PC-9 (cell line): Measurements from ENCODE around the gene MVD. TPM values are rescaled to one million over a fixed set of nuclear protein-coding genes. Genes with fewer than 3 reads are reported as not detected.
A peak's percentile ranks its signal among the peaks of the same experiment; 100 is the strongest.

Experiments used
- BruUV-seq: library from RNA; stranded (reverse); fragments of 400-500 nt; replicated peaks from 2 replicates; lab custom pipeline; 2021; lab: Mats Ljungman, UMichigan
- CTCF ChIA-PET: fragments of 300-600 bp; sonication (Branson Sonifier 250); formaldehyde crosslinking; loops from one replicate; lab custom pipeline; 2022; ENCODE audit warnings: antibody characterized with exemption; lab: Charles Lee
- POLR2A ChIA-PET: fragments of 300-600 bp; sonication (Branson Sonifier 250); formaldehyde crosslinking; loops from one replicate; lab custom pipeline; 2022; ENCODE audit warnings: antibody characterized with exemption; ENCODE audit not compliant: unreplicated experiment; lab: Charles Lee
- DNase-seq, 2 experiments: peaks; one replicate each; pipeline versions ENCODE4 v3.0.0 to v3.0.0-alpha.2; 2015 to 2022; ENCODE audit warnings: mixed read lengths in 1 of 2
- H2AFZ ChIP-seq: fragments of 200-600 bp; sonication (generic); 2 replicates; pipeline ENCODE4 v1.8.1; 2017; ENCODE audit warnings: antibody characterized with exemption
- H3F3A ChIP-seq: fragments of 200-600 bp; sonication (generic); 2 replicates; pipeline ENCODE4 v1.8.1; 2017; ENCODE audit warnings: antibody characterized with exemption, mild to moderate bottlenecking, low read depth; ENCODE audit not compliant: insufficient read depth
- H3K27ac ChIP-seq: fragments of 200-600 bp; sonication (generic); 2 replicates; pipeline ENCODE4 v1.6.1; 2016; ENCODE audit warnings: mixed run types
- H3K27me3 ChIP-seq: fragments of 200-600 bp; sonication (generic); 2 replicates; pipeline ENCODE4 v1.6.1; 2016; ENCODE audit warnings: low read depth, mixed run types; ENCODE audit not compliant: insufficient read depth
- H3K36me3 ChIP-seq: fragments of 200-600 bp; sonication (generic); 2 replicates; pipeline ENCODE4 v1.6.1; 2016; ENCODE audit warnings: low read depth, mixed run types
- H3K4me1 ChIP-seq: fragments of 200-600 bp; sonication (generic); replicated peaks from 2 replicates; pipeline ENCODE4 v1.6.1; 2016; ENCODE audit warnings: mixed run types; ENCODE audit not compliant: insufficient read depth
- H3K4me2 ChIP-seq: fragments of 200-600 bp; sonication (generic); 2 replicates; pipeline ENCODE4 v1.6.1; 2017; ENCODE audit warnings: mixed run types
- H3K4me3 ChIP-seq: fragments of 200-600 bp; sonication (generic); 2 replicates; pipeline ENCODE4 v1.6.1; 2016; ENCODE audit warnings: mixed run types
- H3K79me2 ChIP-seq: fragments of 200-600 bp; sonication (generic); 2 replicates; pipeline ENCODE4 v1.6.1; 2017; ENCODE audit warnings: low read depth, mixed run types
- H3K9me2 ChIP-seq: fragments of 200-600 bp; sonication (generic); 2 replicates; pipeline ENCODE4 v1.8.1; 2017; ENCODE audit warnings: mild to moderate bottlenecking; ENCODE audit not compliant: insufficient read depth
- H3K9me3 ChIP-seq: fragments of 200-600 bp; sonication (generic); 2 replicates; pipeline ENCODE4 v1.8.1; 2016; ENCODE audit warnings: low read depth; ENCODE audit not compliant: insufficient read depth
- H4K20me1 ChIP-seq: fragments of 200-600 bp; sonication (generic); 2 replicates; pipeline ENCODE4 v1.8.1; 2017; ENCODE audit not compliant: insufficient read depth
- CTCF ChIP-seq: fragments of 200-600 bp; sonication (generic); conservative IDR thresholded peaks from 2 replicates; pipeline ENCODE4 v1.6.1; 2017; ENCODE audit warnings: mixed run types, antibody characterized with exemption, mild to moderate bottlenecking, moderate library complexity
- EZH2 ChIP-seq: fragments of 200-600 bp; sonication (generic); IDR thresholded peaks from 2 replicates; pipeline ENCODE4 v1.8.0; 2017; ENCODE audit warnings: antibody characterized with exemption, low read depth
- intact Hi-C: fragments of 100-400 bp; cut with micrococcal nuclease; formaldehyde crosslinking; loops from one replicate; pipeline ENCODE4 v1.10.0; 2022; ENCODE audit not compliant: unreplicated experiment
- total RNA-seq: library from RNA; stranded (reverse); gene quantifications from 2 replicates; pipeline ENCODE4 v1.2.3, GENCODE V29; 2021

Gene MVD
- total RNA-seq, 1 experiment from 2014 or later: 168 TPM

DNA sequence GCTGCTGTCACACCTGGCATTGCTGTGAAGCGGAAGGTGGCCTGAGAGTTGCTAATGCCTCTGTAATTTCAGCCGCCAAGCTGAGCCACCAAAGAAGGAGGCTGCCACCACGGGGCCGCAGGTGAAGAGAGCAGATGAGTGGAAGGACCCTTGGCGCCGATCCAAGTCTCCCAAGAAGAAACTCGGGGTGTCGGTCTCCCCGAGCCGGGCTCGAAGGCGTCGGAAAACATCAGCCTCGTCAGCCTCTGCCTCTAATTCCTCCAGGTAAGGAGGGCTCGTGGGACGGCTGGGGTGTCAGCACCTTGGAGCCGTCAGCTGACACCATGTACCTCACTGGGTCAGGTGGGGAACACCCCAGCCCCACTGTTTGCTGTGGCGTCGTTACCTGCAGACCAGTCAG, 40.8 kb downstream of the MVD start:
- no TSS peak for BruUV-seq
- Histone ChIP-seq H3K4me2 (no peak overlapping the region), H3K27ac (no peak overlapping the region), H3F3A (no peaks in the 10 kb centered on the region), H3K27me3 (no peaks in the 10 kb centered on the region), H3K4me1 (no peaks in the 10 kb centered on the region), H4K20me1 (peaks cover 3% of the 10 kb centered on the region; the same call in 1 of the 2 replicates), H3K79me2 (no peaks in the 10 kb centered on the region), H3K9me2 (no peaks in the 10 kb centered on the region), H3K36me3 (no peaks in the 10 kb centered on the region), H3K4me3 (no peak overlapping the region), H2AFZ (no peak overlapping the region), H3K9me3 (no peaks in the 10 kb centered on the region)
- peak in 1 of 2 experiments; percentile 5 for DNase-seq
- ChIA-PET POLR2A (no interaction called here), CTCF (no interaction called here)
- intact Hi-C loops: no loop called here
- no peak for TF ChIP-seq CTCF
- no peak for TF ChIP-seq EZH2

DNA sequence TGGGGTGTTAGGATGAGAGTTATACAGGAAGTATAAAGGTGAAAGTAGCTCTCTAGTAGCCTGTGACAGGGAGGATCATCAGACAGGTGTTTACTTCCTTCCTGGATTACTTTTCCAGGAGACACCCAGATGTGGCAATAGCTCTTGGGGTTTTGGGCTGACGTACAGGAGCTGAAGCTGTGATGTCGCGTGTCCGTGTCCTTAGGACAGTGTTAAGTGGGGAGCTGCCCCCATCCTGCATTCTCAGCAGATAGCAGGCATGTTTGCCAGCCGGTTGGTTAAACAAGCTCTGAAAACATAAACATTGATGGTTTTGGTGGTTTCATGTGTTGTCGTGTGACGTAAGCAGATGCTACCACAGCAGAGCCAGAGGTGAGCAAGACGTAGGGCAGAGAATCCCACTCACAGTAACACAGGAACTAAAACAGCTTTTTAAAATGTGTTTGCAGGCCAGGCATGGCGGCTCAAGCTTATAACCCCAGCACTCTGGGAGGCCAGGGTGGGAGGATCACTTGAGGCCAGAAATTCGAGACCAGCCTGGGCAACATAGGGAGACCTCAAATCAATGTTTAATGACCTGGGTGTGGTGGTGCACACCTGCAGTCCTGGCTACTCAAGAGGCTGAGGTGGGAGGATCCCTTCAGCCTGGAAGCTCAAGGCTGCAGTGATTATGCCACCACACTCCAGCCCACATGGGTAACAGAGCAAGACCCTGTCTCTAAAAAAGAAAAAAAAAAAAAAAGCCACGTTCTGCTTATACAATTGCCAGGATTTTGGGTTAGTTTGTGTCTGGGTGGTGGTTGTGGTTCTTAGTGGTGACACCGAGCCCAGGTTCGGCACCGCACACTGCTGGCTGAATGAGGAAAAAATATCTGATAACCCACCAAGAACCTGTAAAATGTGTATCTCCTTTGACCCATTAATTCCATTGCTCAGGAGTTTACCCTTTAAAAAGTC, 42.8 kb downstream of the MVD start:
- Histone ChIP-seq H3F3A (no peaks in the 10 kb centered on the region), H3K27me3 (no peaks in the 10 kb centered on the region), H2AFZ (no peak overlapping the region), H3K9me3 (no peaks in the 10 kb centered on the region), H4K20me1 (peaks cover 3% of the 10 kb centered on the region; the same call in 1 of the 2 replicates), H3K4me3 (no peak overlapping the region), H3K79me2 (no peaks in the 10 kb centered on the region), H3K4me1 (no peaks in the 10 kb centered on the region), H3K36me3 (no peaks in the 10 kb centered on the region), H3K27ac (no peak overlapping the region), H3K9me2 (no peaks in the 10 kb centered on the region), H3K4me2 (no peak overlapping the region)
- ChIA-PET POLR2A (no interaction called here), CTCF (no interaction called here)
- DNase-seq: peak in 1 of 2 experiments; percentile 21
- TF ChIP-seq EZH2 (no peak), CTCF (no peak)
- no TSS peak for BruUV-seq
- intact Hi-C loops: no loop called here

- intact Hi-C loops: no loop called here
- Histone ChIP-seq H3K4me2 (no peak overlapping the region), H3K9me3 (no peaks in the 10 kb centered on the region), H3K9me2 (no peaks in the 10 kb centered on the region), H3K27ac (no peak overlapping the region), H2AFZ (no peak overlapping the region), H4K20me1 (peaks cover 7% of the 10 kb centered on the region), H3K4me3 (no peak overlapping the region), H3K4me1 (no peaks in the 10 kb centered on the region), H3F3A (no peaks in the 10 kb centered on the region), H3K79me2 (no peaks in the 10 kb centered on the region), H3K27me3 (no peaks in the 10 kb centered on the region), H3K36me3 (no peaks in the 10 kb centered on the region)
- peak in 1 of 2 experiments; percentile 19 for DNase-seq
- TF ChIP-seq CTCF (no peak), EZH2 (no peak)
- BruUV-seq: no TSS peak
- ChIA-PET CTCF (no interaction called here), POLR2A (no interaction called here)
Observed at GRCh38 chr16:88618956-88619667, 43.8 kb downstream of the MVD start.
